ENCODE measurements around the gene AQP6.
"Not testable (repeated sequence)": the region's sequence is repeated elsewhere in the genome, so short reads cannot be mapped to it uniquely, and the experiment has no call there.

The AQP6 gene

GRCh38 chr12:49980501-49981349, 8.0 kb downstream of the AQP6 start:
- Mint-ChIP-seq H3K27me3 (ENCODE audit: low read depth) (peaks cover 7% of the 10 kb centered on the region), H3K4me1 (peaks cover 65% of the 10 kb centered on the region), H3K9me3 (no peaks in the 10 kb centered on the region), H3K27ac (peak overlapping the region; percentile 90 to 91 (median 91)), H3K4me3 (peak overlapping the region in 1 of 3 experiments; percentile 4), H3K36me3 (ENCODE audit: low read depth) (no peaks in the 10 kb centered on the region)
- no peak for TF ChIP-seq CTCF (IDR thresholded peaks at IDR 0.05; ENCODE audit: unreplicated experiment in 3 of 3)

GRCh38 chr12:49982246-49983087, 9.7 kb downstream of the AQP6 start:
- no peak for TF ChIP-seq CTCF (IDR thresholded peaks at IDR 0.05; ENCODE audit: unreplicated experiment in 3 of 3)
- Mint-ChIP-seq H3K4me1 (peaks cover 77% of the 10 kb centered on the region), H3K36me3 (ENCODE audit: low read depth) (peaks cover 7% of the 10 kb centered on the region), H3K9me3 (no peaks in the 10 kb centered on the region), H3K27me3 (ENCODE audit: low read depth) (peaks cover 4% of the 10 kb centered on the region), H3K27ac (peak overlapping the region; percentile 90 to 91 (median 90)), H3K4me3 (no peak overlapping the region)

- H3K36me3 Mint-ChIP-seq (ENCODE audit: low read depth), result peaks cover 9% of the 10 kb centered on the region
- no peak for TF ChIP-seq CTCF (IDR thresholded peaks at IDR 0.05; ENCODE audit: unreplicated experiment in 3 of 3)
- peaks cover 75% of the 10 kb centered on the region for H3K4me1 Mint-ChIP-seq
- H3K9me3 Mint-ChIP-seq, result no peaks in the 10 kb centered on the region
- peak overlapping the region; percentile 3 to 26 (median 4) for H3K4me3 Mint-ChIP-seq
- H3K27me3 Mint-ChIP-seq (ENCODE audit: low read depth), result peaks cover 4% of the 10 kb centered on the region
- peak overlapping the region; percentile 82 to 93 (median 89) for H3K27ac Mint-ChIP-seq
Measured at GRCh38 chr12:49983892-49984291, 11.1 kb downstream of the AQP6 start.

- H3K36me3 Mint-ChIP-seq (ENCODE audit: low read depth), result peaks cover 10% of the 10 kb centered on the region
- H3K9me3 Mint-ChIP-seq, result no peaks in the 10 kb centered on the region
- H3K27ac Mint-ChIP-seq, result peak overlapping the region; percentile 82 to 93 (median 89)
- no peak for TF ChIP-seq CTCF (IDR thresholded peaks at IDR 0.05; ENCODE audit: unreplicated experiment in 3 of 3)
- H3K27me3 Mint-ChIP-seq (ENCODE audit: low read depth), result peaks cover 4% of the 10 kb centered on the region
- H3K4me1 Mint-ChIP-seq, result peaks cover 68% of the 10 kb centered on the region
- no peak overlapping the region for H3K4me3 Mint-ChIP-seq
Measured at GRCh38 chr12:49984476-49985359, 12.0 kb downstream of the AQP6 start.

GRCh38 chr12:49985981-49986380, 13.2 kb downstream of the AQP6 start:
- TF ChIP-seq CTCF (IDR thresholded peaks at IDR 0.05; ENCODE audit: unreplicated experiment in 3 of 3), result no peak
- Mint-ChIP-seq H3K36me3 (ENCODE audit: low read depth) (peaks cover 17% of the 10 kb centered on the region), H3K9me3 (no peaks in the 10 kb centered on the region), H3K27me3 (ENCODE audit: low read depth) (peaks cover 4% of the 10 kb centered on the region), H3K4me1 (peaks cover 57% of the 10 kb centered on the region), H3K4me3 (no peak overlapping the region), H3K27ac (peak overlapping the region; percentile 69 to 89 (median 82))

- not testable (repeated sequence) for H3K9me3 Mint-ChIP-seq
Measured at GRCh38 chr12:49986476-49986875, 13.7 kb downstream of the AQP6 start.

More at GRCh38 chr12:49986476-49986875, 13.7 kb downstream of the AQP6 start:
- not testable (repeated sequence) for H3K27me3 Mint-ChIP-seq (ENCODE audit: low read depth); H3K4me3 Mint-ChIP-seq
- H3K4me1 Mint-ChIP-seq, result peaks cover 53% of the 10 kb centered on the region
- H3K36me3 Mint-ChIP-seq (ENCODE audit: low read depth), result peaks cover 17% of the 10 kb centered on the region
- peak overlapping the region; percentile 38 to 89 (median 54) for H3K27ac Mint-ChIP-seq

Measured in nephron (organoid).